GM23338 (cell line): Measurements from ENCODE around the gene HOXA3.
A peak's percentile ranks its signal among the peaks of the same experiment; 100 is the strongest.

ENCODE experiments used
- CTCF ChIP-seq, 2 experiments: fragments of 200-600 bp in 1 of 2; sonication (generic) in 1 of 2; conservative IDR thresholded peaks; 2 replicates each; pipeline versions ENCODE4 v1.5.1 to v1.6.1; 2016 to 2017; ENCODE audit warnings: antibody characterized with exemption in 2 of 2, low read depth in 2 of 2, mild to moderate bottlenecking in 2 of 2, moderate library complexity in 1 of 2
- ETS1 ChIP-seq: IDR thresholded peaks from 2 replicates; pipeline ENCODE4 v1.6.1; 2016; ENCODE audit warnings: antibody characterized with exemption
- EZH2 ChIP-seq: fragments of 200-600 bp; sonication (generic); IDR thresholded peaks from one replicate; pipeline ENCODE4 v1.8.0; 2017; ENCODE audit warnings: antibody characterized with exemption, mild to moderate bottlenecking, low read depth; ENCODE audit not compliant: unreplicated experiment
- POLR2AphosphoS5 ChIP-seq: IDR thresholded peaks from 2 replicates; pipeline ENCODE4 v1.6.1; 2016; ENCODE audit warnings: antibody characterized with exemption, low read depth

- no peak for TF ChIP-seq CTCF (conservative IDR thresholded peaks at IDR 0.05; ENCODE audit: low read depth in 2 of 2)
- TF ChIP-seq EZH2: peak; percentile 97
- no peak for TF ChIP-seq ETS1
- TF ChIP-seq POLR2AphosphoS5: no peak
Measured at GRCh38 chr7:27151931-27152815, at the start of gene HOXA3.
